Measurements from ENCODE around the gene SERPINA6.

- TF ChIP-seq CTCF (IDR thresholded peaks at IDR 0.05), result no peak
- TF ChIP-seq POLR2A (IDR thresholded peaks at IDR 0.05), result no peak
Observed at GRCh38 chr14:94366146-94366915, 43.2 kb upstream of the SERPINA6 start, which contains the start of gene SERPINA2.
